ENCODE results near the gene DMKN. TPM values are rescaled to one million over a fixed set of nuclear protein-coding genes. Genes with fewer than 3 reads are reported as not detected.

The DMKN gene
- total and polyA plus RNA-seq, 3 donors from 2014 or later, result 5.8 to 24.0 (median 7.9) TPM

DNA sequence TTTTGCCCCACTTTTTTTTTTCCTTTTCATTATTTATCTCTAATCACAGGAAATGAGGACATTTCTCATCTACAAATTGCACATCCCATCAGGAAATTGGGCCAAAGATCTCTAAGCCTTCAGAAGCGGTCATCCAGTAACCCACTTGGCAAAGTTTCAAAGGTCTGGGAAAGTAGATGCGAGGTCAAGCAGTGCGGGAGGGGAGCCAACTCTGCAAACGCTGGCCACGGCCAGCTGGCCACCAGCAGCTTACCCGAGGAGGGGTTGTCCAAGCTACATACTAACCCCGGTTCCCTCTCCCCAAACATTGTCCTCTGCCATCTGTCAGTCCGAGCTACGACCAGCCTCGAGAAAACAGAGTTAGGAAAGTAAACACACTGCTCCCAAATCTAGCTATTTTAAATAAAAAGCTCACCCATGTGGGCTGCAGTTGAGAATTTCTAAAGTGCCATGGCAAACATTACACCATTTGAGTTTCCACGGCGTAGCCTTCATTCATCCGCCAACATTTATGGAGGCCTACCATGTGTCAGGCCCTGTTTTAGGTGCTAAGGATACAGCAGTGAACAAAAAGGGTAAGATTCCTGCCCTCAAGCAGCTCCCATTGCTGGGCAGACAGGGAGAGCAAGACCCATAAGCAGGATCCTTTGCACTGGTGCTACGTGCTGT, 53.9 kb downstream of the DMKN start:
- H3K27me3 ChIP-seq, result no peaks in the 10 kb centered on the region
- H3K36me3 ChIP-seq (ENCODE audit: low read depth, missing control alignments), result no peaks in the 10 kb centered on the region
- WGBS, 2 donors, result 43 to 46% methylated on average over 14 of the region's 14 CpGs
- TF ChIP-seq, protein P1, sequence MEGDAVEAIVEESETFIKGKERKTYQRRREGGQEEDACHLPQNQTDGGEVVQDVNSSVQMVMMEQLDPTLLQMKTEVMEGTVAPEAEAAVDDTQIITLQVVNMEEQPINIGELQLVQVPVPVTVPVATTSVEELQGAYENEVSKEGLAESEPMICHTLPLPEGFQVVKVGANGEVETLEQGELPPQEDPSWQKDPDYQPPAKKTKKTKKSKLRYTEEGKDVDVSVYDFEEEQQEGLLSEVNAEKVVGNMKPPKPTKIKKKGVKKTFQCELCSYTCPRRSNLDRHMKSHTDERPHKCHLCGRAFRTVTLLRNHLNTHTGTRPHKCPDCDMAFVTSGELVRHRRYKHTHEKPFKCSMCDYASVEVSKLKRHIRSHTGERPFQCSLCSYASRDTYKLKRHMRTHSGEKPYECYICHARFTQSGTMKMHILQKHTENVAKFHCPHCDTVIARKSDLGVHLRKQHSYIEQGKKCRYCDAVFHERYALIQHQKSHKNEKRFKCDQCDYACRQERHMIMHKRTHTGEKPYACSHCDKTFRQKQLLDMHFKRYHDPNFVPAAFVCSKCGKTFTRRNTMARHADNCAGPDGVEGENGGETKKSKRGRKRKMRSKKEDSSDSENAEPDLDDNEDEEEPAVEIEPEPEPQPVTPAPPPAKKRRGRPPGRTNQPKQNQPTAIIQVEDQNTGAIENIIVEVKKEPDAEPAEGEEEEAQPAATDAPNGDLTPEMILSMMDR (IDR thresholded peaks at IDR 0.05), result no peak
- no peak for TF ChIP-seq POLR2A (IDR thresholded peaks at IDR 0.05)
- H3K27ac ChIP-seq, result no peak overlapping the region
- H3K9me3 ChIP-seq, result no peaks in the 10 kb centered on the region
- H3K4me1 ChIP-seq, result peaks cover 3% of the 10 kb centered on the region
- peak; percentile 48 for DNase-seq
- intact Hi-C loops (cut with DNase I; ENCODE audit: low total_unique reads), result no loop called here
- no peak overlapping the region for H3K4me3 ChIP-seq

DNA sequence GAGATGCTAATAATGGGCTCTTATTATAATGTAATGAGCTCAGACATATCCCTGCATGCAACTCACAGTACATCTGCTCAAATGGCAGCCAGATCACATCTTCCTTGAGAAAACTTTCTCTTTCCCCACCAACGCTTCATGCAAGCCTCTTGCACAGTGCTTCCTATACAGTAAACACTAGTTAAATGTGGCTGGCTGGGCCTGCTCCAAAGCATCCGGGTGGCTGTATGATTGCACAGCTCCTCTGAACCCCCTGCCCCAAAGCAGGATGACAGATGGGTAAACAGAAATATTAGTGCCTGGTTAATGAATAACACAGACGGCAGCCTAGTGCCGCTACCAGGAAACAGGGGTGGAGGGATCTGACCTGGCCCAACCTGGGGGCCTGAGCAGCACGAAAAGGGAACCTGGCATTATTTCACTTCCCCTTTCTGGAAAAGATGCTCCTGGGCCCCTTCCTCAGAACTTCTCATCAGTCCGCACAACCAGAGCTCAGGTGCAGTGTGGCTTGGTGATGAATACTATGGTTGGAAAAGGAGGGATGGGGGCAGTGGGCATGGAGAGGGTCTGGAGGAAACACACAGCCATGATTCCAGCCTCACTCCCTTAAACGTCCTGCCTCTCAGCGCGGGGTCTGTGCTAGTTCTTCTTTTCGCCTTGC, 54.6 kb downstream of the DMKN start:
- Histone ChIP-seq H3K27ac (no peak overlapping the region), H3K36me3 (ENCODE audit: low read depth, missing control alignments) (no peaks in the 10 kb centered on the region), H3K27me3 (no peaks in the 10 kb centered on the region), H3K4me3 (no peak overlapping the region), H3K4me1 (peaks cover 3% of the 10 kb centered on the region), H3K9me3 (no peaks in the 10 kb centered on the region)
- WGBS, 2 donors, result 49 to 54% methylated on average over 9 to 10 of the region's 10 CpGs
- TF ChIP-seq, protein P1 (IDR thresholded peaks at IDR 0.05), result no peak
- no peak for TF ChIP-seq POLR2A (IDR thresholded peaks at IDR 0.05)
- intact Hi-C loops (cut with DNase I; ENCODE audit: low total_unique reads), result no loop called here
- DNase-seq, result no peak

DNA sequence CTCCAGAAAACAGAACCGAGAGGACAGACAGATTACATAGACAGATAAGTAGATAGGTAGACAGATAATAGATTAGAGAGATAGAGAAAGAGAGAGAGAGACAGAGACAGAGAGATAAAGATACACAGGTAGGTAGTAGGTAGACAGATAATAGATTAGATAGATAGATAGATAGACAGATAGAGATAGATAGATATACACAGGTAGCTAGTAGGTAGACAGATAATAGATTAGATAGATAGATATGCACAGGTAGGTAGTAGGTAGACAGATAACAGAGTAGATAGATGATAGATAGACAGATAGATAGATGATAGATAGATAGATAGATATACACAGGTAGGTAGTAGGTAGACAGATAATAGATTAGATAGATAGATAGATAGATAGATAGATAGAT, 55.3 kb downstream of the DMKN start:
- H3K9me3 ChIP-seq, result no peaks in the 10 kb centered on the region
- H3K4me1 ChIP-seq, result peaks cover 3% of the 10 kb centered on the region
- H3K4me3 ChIP-seq, result no peak overlapping the region
- TF ChIP-seq, protein P1 (IDR thresholded peaks at IDR 0.05), result no peak
- TF ChIP-seq POLR2A (IDR thresholded peaks at IDR 0.05), result no peak
- intact Hi-C loops (cut with DNase I; ENCODE audit: low total_unique reads), result no loop called here
- H3K36me3 ChIP-seq (ENCODE audit: low read depth, missing control alignments), result no peaks in the 10 kb centered on the region
- WGBS, 2 donors, result 85 to 87% methylated on average over 1 of the region's 1 CpG
- H3K27ac ChIP-seq, result no peak overlapping the region
- H3K27me3 ChIP-seq, result no peaks in the 10 kb centered on the region
- no peak for DNase-seq

DNA sequence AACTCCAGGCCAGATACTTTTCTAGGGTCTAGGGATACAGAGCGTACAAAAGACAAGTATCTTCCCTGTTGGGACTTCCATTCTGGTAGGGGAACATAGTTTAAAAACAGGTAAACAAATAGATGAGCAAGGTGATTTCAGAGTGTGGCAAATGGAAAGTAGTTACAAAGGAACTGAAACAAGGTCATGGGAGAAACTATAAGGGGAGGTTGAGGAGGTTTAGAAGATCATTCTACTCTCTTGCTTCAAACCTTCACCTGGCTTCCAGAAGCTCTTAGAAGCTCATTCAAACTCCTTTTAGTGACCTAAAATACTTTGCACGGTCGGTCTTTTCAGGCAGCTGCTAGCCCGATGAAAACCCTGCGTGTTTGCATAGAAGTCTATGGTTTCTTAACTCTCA, 56.3 kb downstream of the DMKN start:
- H3K4me1 ChIP-seq, result peaks cover 3% of the 10 kb centered on the region
- H3K36me3 ChIP-seq (ENCODE audit: low read depth, missing control alignments), result no peaks in the 10 kb centered on the region
- no peak for DNase-seq
- H3K4me3 ChIP-seq, result no peak overlapping the region
- intact Hi-C loops (cut with DNase I; ENCODE audit: low total_unique reads), result no loop called here
- no peak overlapping the region for H3K27ac ChIP-seq
- H3K27me3 ChIP-seq, result no peaks in the 10 kb centered on the region
- 92 to 96% methylated on average over 5 of the region's 5 CpGs for WGBS, 2 donors
- TF ChIP-seq, protein P1 (IDR thresholded peaks at IDR 0.05), result no peak
- no peak for TF ChIP-seq POLR2A (IDR thresholded peaks at IDR 0.05)
- H3K9me3 ChIP-seq, result no peaks in the 10 kb centered on the region

Measured in testis (tissue), 3 donors.